GM19397 (cell line): ENCODE data around the gene FMNL2.

ENCODE experiments used
- ATAC-seq: cut with Tn5 transposase; IDR thresholded peaks from one replicate; pipeline ENCODE4 v1.9.1; 2021; ENCODE audit warnings: mild to moderate bottlenecking, moderate library complexity; ENCODE audit not compliant: unreplicated experiment

FMNL2 gene

DNA sequence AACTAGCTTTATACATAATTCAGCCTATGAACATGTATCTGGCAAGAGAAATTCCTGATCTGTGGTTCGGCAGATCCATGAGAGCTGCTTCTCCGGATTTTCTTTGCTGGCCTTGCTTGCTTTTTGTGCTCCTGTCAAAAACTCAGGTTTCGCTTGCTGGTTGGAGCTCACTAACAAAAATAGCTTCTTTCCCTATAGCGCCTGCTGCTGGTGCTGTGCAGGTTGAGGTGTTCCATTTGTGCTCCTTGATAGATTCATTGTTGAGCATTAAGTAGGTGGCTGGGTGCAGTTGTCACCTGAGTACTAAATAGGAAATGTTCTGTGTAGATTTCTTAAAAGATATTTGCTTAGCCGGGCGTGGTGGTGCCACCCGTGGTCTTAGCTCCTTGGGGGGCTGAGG is 234.2 kb downstream of the FMNL2 start:
- no peak for ATAC-seq

DNA sequence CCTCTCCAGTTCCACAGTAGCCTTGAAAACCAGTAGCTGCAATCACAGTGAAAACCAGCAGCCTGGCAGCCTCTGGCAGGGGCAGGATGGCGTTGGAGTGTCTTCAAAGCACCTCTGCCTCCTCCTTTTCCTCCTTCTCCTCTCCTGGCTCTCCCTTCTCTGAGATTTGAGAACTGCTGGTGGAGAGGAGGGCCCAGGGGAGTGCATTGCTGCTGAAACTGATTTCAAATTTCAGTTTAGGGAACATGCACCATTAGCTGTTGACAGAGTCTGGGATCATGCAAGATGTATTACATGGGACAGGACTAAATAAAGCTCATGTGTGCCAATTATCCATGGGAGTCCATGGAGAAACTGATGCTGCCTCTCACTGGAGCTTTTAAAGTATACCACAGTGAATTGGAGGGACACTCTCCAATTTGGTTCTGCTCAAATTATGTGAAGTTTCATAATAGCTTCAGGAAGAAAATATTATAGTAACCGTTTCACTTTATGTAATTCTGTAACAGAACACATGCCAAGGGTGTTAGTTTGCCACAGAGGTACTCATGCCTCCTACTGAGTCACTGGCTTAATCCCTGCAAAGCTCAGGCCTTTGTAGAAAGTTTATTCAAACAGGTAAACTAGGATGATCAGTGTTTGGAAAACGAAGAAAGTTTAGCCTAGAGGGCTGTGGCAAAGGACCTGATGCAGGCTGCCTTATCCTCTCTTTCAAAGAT is 236.2 kb downstream of the FMNL2 start:
- no peak for ATAC-seq

DNA sequence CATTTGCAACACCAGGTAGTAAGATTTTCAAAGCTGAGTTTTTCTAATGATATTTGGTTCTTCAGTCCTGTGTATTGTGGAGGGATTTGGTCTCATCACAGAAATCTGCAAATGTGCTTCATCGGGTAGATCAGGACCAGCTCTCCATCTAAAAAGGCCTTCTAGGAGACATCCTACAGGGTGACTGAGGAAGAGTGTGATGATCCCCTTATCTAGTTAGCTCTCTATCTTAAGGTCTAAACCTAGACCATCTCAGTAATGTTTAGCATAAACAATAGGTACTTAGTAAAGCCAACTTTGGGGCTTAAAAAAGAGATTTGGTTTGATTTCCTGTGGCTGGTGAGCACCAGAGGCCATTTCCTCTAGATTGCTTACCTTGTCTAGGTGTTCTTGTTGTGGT is 237.1 kb downstream of the FMNL2 start:
- no peak for ATAC-seq

DNA sequence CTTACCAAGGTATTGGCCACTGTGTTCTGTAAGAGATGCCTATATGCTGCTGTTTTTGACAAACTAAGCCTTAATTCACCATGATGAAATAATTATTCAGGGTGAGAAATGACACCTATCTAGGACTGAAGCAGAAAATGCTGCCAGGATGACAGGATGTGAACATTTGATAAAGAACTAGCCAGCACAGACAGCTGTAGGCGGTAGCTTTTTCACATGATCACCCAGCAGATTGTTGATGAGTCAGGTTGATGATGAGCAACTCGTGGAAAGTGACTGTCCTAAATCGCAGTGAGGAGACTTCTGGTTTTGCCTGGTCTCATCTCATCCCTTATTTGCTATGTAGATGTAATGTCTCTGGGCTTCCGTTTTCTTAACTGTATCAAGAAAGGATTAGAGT is 238.2 kb downstream of the FMNL2 start:
- no peak for ATAC-seq

DNA sequence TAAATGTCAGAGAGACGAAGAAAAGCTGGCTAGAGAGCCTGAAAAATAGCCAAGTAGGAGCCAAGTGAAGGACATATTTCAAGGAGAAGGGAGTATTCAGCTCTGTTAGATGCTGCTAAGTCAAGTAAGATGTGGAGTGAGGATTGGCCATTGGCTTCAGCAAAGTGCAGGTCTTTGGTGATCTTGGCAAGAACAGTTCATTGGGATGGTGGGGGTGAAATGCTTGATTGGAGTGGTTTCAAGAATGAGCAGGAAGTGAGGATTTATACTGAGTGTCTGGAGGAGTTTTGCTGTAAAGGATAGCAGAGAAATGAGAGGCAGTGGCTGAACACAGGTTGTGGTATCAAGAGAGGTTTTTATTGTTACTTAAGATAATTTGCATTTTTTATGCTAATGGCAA is 242.6 kb downstream of the FMNL2 start:
- no peak for ATAC-seq

DNA sequence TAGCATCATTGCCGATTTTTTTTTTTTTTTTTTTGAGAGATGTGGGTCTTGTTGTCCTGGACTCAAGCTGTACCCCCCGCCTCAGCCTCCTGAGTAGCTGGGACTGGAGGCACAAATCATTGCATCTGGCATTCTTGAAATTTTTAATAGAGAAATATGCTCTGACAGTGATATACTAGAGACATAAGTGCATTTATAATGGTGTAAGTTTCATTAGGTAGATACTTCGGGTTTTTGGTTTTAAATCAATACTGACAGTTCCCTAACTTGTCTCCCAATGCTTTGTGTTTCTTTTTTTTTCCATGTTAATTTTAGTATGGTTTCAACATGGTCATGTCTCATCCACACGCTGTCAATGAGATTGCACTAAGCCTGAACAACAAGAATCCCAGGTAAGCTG is 243.6 kb downstream of the FMNL2 start:
- ATAC-seq = no peak

DNA sequence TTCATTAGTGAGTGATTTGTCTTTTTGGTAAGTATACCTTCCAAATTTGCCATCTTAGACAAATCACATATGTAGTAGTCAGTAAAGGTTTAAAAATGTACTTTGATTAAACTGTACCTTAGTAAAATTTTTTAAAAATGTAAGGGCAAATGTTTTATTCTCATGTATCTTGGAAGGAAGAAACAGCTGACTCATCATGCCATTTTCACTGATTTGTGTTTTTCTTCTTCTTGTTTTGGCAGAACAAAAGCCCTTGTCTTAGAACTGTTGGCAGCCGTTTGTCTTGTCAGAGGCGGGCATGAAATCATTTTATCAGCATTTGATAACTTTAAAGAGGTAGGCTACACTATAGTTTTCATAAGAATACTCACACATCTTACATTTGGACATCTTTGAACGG is 245.7 kb downstream of the FMNL2 start:
- ATAC-seq = no peak

DNA sequence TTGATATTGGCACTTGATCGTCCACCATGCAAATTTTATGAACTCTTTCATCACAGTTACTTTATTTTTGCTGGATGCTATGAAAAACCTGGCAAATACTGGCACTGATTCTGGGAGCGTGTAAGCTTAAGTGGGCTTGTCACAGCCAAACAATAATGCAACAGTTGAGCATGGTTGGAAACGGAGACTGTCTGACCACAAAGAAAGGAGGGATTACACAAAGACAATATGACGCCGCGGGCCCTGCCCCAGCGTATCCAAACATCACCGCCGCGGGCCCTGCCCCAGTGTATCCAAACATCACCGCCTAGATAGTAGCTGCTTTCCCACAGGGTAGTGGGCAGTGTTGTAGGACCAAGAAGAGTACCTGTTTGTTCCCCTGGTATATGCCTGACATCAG is 246.4 kb downstream of the FMNL2 start:
- no peak for ATAC-seq

DNA sequence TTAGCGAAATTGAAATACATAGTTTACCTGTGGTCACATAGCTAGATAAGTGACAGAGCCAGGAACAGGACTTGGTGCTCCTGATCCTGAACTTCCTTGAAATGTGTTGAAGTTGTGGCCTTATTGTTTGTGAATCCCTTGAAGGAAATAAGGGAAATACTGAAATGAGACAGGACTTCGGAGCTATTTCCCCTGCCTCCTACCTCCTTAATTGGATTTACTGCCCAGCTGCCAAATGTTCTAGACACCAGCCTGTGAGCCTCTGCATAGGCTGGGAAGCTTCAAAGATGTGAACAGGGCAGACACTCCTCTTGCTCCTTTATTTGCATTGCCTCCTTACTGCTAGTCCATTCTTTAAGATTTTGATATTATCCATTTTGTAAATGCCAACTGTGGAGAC is 247.1 kb downstream of the FMNL2 start:
- no peak for ATAC-seq

DNA sequence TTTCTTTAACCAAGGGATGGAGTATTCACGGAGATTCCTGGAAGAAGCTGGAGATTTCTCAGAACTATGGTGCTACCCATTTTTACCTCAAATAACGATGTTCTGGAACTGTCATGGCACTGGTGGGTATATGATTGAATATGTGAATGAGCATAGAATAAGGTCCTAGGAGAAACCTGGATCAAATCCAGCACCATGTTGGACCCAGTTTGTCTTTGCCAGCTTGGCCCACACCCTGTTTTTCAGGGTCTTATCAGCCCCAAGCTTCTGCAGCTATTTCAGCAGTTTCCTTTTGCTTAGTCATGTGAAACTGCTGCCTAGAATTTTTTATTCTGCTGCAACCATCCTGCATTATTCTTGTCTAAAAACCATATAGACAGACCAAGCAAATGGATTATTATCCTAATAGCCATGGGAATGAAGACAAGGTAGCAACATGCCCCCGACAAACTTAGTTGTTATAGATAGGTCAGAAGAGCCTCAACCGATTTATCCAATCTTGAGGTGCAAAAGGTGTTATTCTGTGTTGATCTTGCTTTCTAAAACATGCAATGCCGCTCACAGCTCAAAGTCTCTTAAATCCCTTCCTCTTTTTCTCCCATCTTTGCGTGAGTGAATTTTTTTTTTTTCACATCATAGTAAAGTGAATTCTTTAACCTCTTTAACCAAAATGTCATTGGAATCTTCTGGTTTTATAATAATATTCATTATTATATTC is 248.7 kb downstream of the FMNL2 start:
- ATAC-seq = no peak

DNA sequence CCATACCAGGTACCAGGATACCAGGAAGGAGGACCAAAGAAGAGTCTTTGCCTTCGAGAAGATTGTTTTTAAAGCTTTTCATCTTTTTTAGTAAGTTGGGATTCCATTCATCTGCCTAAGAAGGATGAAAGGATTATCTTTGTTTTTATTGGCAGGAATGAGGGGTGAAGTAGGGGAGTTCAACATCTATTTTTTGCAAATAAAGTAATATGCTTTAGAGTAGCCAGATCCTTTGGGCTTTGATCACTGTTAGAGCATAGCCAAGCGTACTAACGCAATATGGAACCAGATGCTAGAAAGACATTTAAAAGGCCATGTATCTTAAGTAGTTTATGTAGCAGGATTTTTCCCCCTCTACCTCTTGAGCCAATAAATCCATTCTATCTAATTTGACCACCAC is 249.3 kb downstream of the FMNL2 start:
- no peak for ATAC-seq

DNA sequence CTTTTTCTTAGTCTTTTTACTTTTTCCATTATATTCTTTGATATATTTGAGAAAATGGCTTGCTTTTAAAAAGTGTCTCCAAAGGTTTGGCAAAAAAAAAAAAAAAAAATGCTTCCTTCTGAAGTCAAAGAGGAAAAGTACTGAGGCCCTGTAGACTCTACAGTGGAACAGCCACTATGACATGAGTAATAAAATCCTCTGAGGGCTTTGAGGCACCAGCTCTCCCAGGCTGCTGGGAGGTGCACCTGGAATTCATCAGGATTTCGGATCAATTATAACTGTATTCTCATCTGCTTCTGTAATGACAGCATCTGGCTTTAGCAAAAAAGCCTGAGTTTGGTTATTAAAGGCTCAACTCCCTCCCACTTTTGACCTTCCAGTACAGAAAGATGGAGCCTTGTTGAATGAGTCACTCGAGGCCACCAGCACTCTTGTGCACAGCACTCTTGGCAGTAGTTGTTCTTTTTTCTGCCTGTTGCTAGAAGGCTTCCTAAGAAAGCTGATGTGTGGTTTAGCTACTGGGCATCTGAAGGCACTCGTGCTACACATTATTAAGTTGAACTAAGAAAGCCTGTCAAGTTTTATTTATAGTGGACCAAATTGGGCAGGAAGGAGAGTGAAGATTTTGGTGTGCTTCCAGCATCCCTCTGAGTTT is 251.0 kb downstream of the FMNL2 start:
- ATAC-seq = no peak

DNA sequence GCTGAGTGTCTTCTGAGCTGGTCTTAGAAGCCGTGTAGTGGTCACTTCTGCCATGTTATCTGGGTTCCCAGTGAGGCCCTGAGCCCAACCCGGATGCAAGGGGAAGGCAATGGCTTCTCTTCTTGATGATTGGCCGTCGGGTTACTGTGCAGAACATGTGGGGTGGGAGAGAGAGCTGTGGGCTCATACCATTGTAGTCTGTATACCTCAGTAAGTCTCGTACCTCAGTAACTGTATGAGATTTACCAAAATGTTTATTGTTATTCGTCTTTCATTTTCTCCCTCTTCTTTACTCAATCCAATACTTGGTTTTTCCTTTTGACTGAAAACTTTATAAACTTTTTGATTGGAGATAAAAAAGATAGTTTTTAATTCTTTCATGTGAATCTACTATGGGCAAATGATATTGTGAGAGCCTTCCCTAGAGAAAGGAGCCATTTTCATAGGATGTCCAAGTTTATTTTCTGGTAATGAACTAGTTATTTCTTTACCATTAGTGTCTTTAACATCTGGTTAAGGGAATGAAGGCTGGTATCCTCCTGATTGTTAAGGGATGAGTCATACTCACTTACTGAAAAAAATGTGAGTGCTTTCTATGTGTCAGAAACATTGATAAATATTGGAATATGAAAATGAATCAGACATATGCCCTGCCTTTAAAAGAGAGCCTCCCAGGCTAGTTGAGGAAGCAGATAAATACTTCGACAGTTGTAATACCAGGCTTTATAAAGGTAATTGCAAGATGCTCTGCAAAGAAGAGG is 252.4 kb downstream of the FMNL2 start:
- ATAC-seq = no peak

DNA sequence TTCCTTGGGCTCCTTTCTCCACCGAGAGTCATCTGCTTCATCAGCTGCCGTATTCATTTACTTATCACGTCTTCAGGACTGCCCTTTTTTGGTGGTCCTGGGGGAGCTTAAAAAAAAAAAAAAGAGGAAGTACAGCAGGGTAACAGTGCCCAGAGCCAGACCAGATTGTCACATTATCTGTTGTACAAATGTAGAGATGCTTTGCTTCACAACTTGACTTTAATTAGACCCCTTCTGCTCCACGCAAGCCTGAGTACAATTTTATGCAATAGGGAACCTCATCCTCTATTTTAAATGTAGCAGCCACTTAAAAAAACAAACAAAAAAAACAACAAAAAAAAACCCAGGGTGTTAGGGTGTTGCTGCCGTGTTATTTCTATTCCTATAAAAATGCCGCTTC is 254.0 kb downstream of the FMNL2 start:
- ATAC-seq = no peak

DNA sequence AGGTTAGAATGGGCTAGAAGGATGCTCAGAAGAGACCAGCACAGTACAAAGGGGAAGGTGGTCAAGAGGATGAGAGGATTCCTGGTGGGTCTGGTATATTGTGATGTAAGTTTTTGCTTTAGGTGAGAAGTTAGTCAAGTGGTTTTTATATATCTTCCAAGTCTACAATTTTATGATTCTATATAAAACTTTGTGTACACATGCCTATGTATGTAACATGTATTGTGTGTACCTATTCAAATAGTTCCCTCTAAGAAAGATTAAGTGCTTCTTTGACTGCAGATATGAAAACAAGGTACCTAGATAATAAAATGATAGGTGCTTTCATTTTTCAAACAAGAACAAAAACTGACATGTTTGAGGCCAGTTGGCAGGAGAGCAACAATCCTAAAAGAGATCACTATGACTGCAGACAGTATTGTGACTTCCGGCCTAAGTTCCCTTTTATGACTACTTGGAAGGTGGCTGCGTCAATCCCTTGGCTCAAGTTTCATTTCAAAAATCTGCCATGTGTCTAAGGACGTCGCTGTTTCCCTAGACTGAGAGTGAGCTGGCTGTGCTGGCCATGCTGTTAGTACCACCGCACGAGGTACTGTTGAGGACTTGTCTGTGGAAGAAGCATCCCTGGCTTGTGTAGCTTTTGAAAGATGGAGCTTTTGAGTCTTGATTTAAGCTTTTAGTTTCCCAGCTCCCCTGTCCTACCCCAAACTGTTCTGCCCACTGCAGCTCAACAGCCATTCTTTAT is 259.2 kb downstream of the FMNL2 start:
- no peak for ATAC-seq

DNA sequence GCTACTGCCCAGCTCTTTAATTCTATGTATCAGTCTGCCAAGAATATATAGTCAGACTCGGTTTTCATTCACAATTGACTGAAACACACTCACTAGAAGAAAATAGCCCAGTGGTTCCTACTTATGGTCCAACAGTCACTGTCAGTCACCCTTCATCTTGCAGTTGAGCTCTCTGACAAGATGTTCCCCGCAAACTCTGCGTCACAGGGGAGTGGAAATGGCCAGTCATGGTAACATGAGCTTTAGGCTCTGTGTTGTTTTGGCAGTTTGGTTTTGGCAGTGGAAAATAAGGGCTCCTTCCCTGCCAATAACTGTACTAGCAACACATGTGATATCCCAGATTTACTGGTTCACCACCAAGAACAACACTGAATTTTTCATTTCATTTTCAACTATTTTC is 259.8 kb downstream of the FMNL2 start:
- no peak for ATAC-seq

DNA sequence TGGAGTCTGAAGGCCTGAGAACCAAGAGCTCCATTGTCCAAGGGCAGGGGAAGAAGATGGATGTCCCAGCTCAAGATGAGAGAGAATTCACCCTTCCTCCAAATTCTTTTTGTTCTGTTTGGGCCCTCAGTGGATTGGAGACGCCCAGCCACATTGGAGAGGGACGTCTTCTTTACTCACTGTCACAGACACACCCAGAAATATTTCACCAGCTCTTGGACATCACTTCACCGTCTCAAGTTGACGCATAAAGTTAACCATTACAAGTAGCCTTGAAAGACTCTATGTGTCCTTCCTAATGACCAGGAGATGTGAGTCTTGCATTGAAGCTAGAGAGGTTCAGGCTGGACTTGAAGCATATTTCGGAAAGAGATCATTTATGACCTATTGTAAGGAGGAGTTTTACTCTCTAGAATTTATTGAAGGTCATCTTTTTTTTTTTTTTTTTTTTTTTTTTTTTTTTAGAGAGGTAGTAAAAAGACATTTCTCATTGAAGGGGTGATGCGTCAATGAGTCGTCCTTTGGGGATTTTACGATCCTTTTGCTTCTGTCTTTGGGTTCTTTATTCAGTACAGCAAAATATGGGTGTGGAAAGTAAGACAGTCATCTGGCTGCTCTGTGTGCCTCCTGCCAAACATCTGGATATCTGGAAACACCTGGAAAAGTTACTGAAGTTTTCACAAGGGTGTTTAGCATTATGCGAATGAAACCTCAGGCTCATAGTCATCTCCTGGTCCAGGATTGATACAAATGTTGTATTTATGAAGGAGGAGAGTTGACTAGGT is 264.2 kb downstream of the FMNL2 start:
- ATAC-seq = no peak

DNA sequence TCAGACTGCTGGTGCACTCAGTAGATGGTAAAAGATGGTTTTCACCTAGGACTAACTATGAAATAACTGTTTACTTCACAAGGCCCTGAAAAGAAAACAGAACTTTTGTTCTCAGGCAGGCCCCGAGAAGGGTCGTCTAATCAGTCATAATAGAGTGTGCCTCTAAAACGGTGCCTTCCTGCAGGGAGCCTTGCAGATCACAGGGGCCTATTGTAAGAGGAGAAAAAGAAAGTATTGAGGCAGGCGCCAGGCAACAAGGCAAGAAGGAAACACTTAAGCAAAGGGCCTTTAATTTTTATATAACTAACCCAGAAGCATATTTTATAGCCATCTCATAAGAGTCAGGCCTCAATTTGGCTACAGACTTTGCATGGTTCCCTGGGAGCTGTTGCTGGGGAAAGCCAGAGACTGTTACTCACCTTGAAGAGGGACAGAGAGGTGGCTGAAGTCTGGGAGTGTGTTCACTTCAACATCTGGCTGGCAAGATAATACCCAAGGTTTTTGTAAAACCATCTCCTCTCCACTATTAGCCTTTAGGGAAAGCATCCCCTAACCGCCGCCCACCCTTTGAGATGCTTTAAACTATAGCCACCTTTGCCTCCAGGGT is 265.2 kb downstream of the FMNL2 start:
- no peak for ATAC-seq

DNA sequence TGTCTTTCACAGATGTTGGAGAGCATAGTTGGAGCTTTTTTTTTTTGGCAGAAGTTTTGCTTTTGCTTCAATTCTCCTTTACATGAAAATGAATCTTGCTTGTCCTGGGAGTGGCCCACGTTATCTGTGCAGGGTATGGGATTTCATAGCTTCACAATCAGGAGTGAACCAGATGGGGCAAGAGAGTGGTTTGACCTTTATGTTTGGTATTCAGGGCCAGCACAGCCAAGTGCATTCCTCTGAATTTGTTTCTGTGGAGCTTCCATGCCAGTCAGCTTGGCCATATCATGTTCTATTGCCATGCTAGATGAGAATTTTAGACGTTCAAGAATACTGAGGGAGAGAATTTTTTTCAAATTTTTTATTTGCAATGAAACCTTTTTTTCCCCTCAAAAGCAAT is 265.7 kb downstream of the FMNL2 start:
- ATAC-seq = no peak

DNA sequence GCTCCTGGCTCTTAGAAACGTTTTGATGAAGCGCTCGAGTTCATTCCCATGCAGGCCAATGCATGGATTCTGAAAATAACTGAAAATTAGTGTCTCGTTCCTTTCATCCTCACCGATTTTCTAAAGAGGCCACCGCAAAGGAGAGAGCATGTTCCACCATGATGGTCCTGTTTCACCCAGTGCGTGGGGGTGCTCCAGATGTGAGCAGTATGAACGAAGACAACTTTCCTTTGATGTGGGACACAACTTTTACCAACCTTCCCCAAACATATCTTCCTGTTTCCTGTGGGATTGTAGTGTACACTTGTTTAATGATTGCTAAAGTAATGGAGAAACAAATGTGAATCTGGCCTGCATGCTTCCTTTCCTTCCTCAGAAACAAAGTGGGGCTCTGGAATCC is 267.8 kb downstream of the FMNL2 start:
- no peak for ATAC-seq
